Measurements from ENCODE around the gene RAB10. TPM values are rescaled to one million over a fixed set of nuclear protein-coding genes. Genes with fewer than 3 reads are reported as not detected.
A peak's percentile ranks its signal among the peaks of the same experiment; 100 is the strongest.

Gene RAB10
- total RNA-seq, 1 donor from 2014 or later = 49.1 TPM

DNA sequence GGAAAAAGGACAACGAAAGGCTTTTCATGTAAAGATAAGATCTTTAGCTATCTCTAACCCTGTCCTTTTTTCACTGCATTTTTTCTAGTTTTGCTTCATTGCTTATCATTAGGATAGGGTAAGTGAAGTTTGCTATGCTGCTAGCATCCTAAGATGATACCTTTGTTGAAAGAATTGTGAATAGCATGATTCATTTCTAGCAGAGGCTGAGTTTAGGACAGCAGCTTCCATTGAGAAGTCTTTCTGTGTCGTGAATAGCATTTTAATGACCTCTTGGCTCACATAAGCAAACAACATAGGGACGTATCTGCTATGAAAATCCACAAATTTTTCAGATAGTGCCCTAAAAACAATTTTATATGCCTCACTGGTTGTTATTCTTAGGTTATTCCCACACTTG lies 102.6 kb downstream of the RAB10 start:
- Histone ChIP-seq H3K36me3 (ENCODE audit: control insufficient read depth in 3 of 3, insufficient read depth in 3 of 3, low read length in 3 of 3) (peaks cover 0 to 10% (median 0%) of the 10 kb centered on the region in 3 donors), H3K9me3 (ENCODE audit: control insufficient read depth in 3 of 3, low read length in 3 of 3) (no peaks in the 10 kb centered on the region), H3K4me1 (ENCODE audit: control insufficient read depth in 3 of 3, insufficient read depth in 3 of 3, low read length in 3 of 3) (no peaks in the 10 kb centered on the region), H3K27ac (ENCODE audit: low read depth, low read length) (no peak overlapping the region), H3K4me3 (ENCODE audit: low read length in 3 of 3) (no peak overlapping the region), H3K9ac (ENCODE audit: low read depth in 1 of 3, low read length in 3 of 3) (no peak overlapping the region), H3K27me3 (ENCODE audit: control insufficient read depth in 3 of 3, insufficient read depth in 3 of 3, low read length in 3 of 3) (no peaks in the 10 kb centered on the region)

GRCh38 chr2:26139269-26140183 lies 105.6 kb downstream of the RAB10 start:
- H3K27me3 ChIP-seq (ENCODE audit: control insufficient read depth in 3 of 3, insufficient read depth in 3 of 3, low read length in 3 of 3) = no peaks in the 10 kb centered on the region
- H3K9ac ChIP-seq (ENCODE audit: low read depth in 1 of 3, low read length in 3 of 3) = no peak overlapping the region
- H3K4me1 ChIP-seq (ENCODE audit: control insufficient read depth in 3 of 3, insufficient read depth in 3 of 3, low read length in 3 of 3) = no peaks in the 10 kb centered on the region
- no peak overlapping the region for H3K4me3 ChIP-seq (ENCODE audit: low read length in 3 of 3)
- peaks cover 0 to 7% (median 0%) of the 10 kb centered on the region in 3 donors for H3K36me3 ChIP-seq (ENCODE audit: control insufficient read depth in 3 of 3, insufficient read depth in 3 of 3, low read length in 3 of 3)
- no peak overlapping the region for H3K27ac ChIP-seq (ENCODE audit: low read depth, low read length)
- H3K9me3 ChIP-seq (ENCODE audit: control insufficient read depth in 3 of 3, low read length in 3 of 3) = no peaks in the 10 kb centered on the region

GRCh38 chr2:26141145-26141769 lies 107.4 kb downstream of the RAB10 start:
- H3K4me1 ChIP-seq (ENCODE audit: control insufficient read depth in 3 of 3, insufficient read depth in 3 of 3, low read length in 3 of 3) = no peaks in the 10 kb centered on the region
- H3K9me3 ChIP-seq (ENCODE audit: control insufficient read depth in 3 of 3, low read length in 3 of 3) = no peaks in the 10 kb centered on the region
- no peak overlapping the region for H3K27ac ChIP-seq (ENCODE audit: low read depth, low read length)
- H3K27me3 ChIP-seq (ENCODE audit: control insufficient read depth in 3 of 3, insufficient read depth in 3 of 3, low read length in 3 of 3) = no peaks in the 10 kb centered on the region
- no peak overlapping the region for H3K9ac ChIP-seq (ENCODE audit: low read depth in 1 of 3, low read length in 3 of 3)
- no peaks in the 10 kb centered on the region for H3K36me3 ChIP-seq (ENCODE audit: control insufficient read depth in 3 of 3, insufficient read depth in 3 of 3, low read length in 3 of 3)
- H3K4me3 ChIP-seq (ENCODE audit: low read length in 3 of 3) = no peak overlapping the region

DNA sequence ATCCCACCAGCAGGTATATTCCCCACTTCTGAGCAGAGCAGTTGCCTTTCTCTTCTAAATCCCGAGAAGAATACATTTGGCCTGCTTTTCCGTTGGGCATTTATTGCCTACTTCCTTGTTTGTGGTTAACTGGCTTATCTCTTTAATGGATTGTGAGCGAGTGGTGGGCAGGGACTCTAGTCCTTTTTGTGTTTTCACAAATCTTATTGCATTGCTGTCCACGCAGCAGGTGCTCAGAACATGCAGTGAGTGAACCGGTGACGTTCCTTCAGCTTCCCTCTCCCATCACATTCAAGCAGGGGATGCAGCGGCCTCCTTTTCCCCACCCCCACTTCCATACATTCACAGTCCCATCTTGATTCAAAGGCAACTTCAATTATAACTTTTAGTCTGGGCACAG lies 110.1 kb downstream of the RAB10 start:
- no peaks in the 10 kb centered on the region for H3K36me3 ChIP-seq (ENCODE audit: control insufficient read depth in 3 of 3, insufficient read depth in 3 of 3, low read length in 3 of 3)
- H3K9me3 ChIP-seq (ENCODE audit: control insufficient read depth in 3 of 3, low read length in 3 of 3) = no peaks in the 10 kb centered on the region
- no peaks in the 10 kb centered on the region for H3K4me1 ChIP-seq (ENCODE audit: control insufficient read depth in 3 of 3, insufficient read depth in 3 of 3, low read length in 3 of 3)
- H3K27ac ChIP-seq (ENCODE audit: low read depth, low read length) = no peak overlapping the region
- H3K27me3 ChIP-seq (ENCODE audit: control insufficient read depth in 3 of 3, insufficient read depth in 3 of 3, low read length in 3 of 3) = peaks cover 0 to 3% (median 0%) of the 10 kb centered on the region in 3 donors
- H3K9ac ChIP-seq (ENCODE audit: low read depth in 1 of 3, low read length in 3 of 3) = no peak overlapping the region
- H3K4me3 ChIP-seq (ENCODE audit: low read length in 3 of 3) = no peak overlapping the region

GRCh38 chr2:26144953-26145680 lies 111.2 kb downstream of the RAB10 start:
- H3K4me3 ChIP-seq (ENCODE audit: low read length in 3 of 3) = peak overlapping the region in 1 of 3 donors; percentile 24
- H3K9me3 ChIP-seq (ENCODE audit: control insufficient read depth in 3 of 3, low read length in 3 of 3) = no peaks in the 10 kb centered on the region
- H3K27ac ChIP-seq (ENCODE audit: low read depth, low read length) = no peak overlapping the region
- peaks cover 0 to 12% (median 0%) of the 10 kb centered on the region in 3 donors for H3K27me3 ChIP-seq (ENCODE audit: control insufficient read depth in 3 of 3, insufficient read depth in 3 of 3, low read length in 3 of 3)
- no peak overlapping the region for H3K9ac ChIP-seq (ENCODE audit: low read depth in 1 of 3, low read length in 3 of 3)
- H3K36me3 ChIP-seq (ENCODE audit: control insufficient read depth in 3 of 3, insufficient read depth in 3 of 3, low read length in 3 of 3) = no peaks in the 10 kb centered on the region
- no peaks in the 10 kb centered on the region for H3K4me1 ChIP-seq (ENCODE audit: control insufficient read depth in 3 of 3, insufficient read depth in 3 of 3, low read length in 3 of 3)

- Histone ChIP-seq H3K27ac (ENCODE audit: low read depth, low read length) (no peak overlapping the region), H3K9me3 (ENCODE audit: control insufficient read depth in 3 of 3, low read length in 3 of 3) (no peaks in the 10 kb centered on the region), H3K36me3 (ENCODE audit: control insufficient read depth in 3 of 3, insufficient read depth in 3 of 3, low read length in 3 of 3) (no peaks in the 10 kb centered on the region), H3K9ac (ENCODE audit: low read depth in 1 of 3, low read length in 3 of 3) (no peak overlapping the region), H3K4me3 (ENCODE audit: low read length in 3 of 3) (no peak overlapping the region), H3K27me3 (ENCODE audit: control insufficient read depth in 3 of 3, insufficient read depth in 3 of 3, low read length in 3 of 3) (peaks cover 0 to 16% (median 2%) of the 10 kb centered on the region in 3 donors), H3K4me1 (ENCODE audit: control insufficient read depth in 3 of 3, insufficient read depth in 3 of 3, low read length in 3 of 3) (no peaks in the 10 kb centered on the region)
Observed at GRCh38 chr2:26148501-26148900, 114.6 kb downstream of the RAB10 start.

DNA sequence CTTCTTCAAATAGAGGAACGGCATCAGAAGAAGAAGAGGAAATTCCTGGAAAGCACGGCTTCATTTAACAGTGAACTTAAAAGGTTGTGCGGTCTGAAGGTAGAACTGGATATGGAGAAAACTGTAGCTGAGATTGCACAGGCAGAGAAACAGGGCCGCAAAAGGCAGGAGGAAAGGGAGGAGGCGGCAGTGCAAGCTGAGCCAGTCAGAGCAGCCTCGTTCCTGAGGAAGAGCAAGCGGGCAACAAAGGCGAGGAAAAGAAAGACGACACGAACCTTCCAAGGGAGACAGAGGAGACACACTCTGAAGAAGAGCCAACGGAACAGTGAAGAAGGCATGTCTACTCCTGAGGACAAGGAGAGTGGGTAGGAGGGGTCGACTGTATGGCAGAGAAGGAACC lies 116.4 kb downstream of the RAB10 start:
- Histone ChIP-seq H3K9ac (ENCODE audit: low read depth in 1 of 3, low read length in 3 of 3) (no peak overlapping the region), H3K9me3 (ENCODE audit: control insufficient read depth in 3 of 3, low read length in 3 of 3) (no peaks in the 10 kb centered on the region), H3K4me3 (ENCODE audit: low read length in 3 of 3) (no peak overlapping the region), H3K4me1 (ENCODE audit: control insufficient read depth in 3 of 3, insufficient read depth in 3 of 3, low read length in 3 of 3) (no peaks in the 10 kb centered on the region), H3K36me3 (ENCODE audit: control insufficient read depth in 3 of 3, insufficient read depth in 3 of 3, low read length in 3 of 3) (no peaks in the 10 kb centered on the region), H3K27ac (ENCODE audit: low read depth, low read length) (no peak overlapping the region), H3K27me3 (ENCODE audit: control insufficient read depth in 3 of 3, insufficient read depth in 3 of 3, low read length in 3 of 3) (peaks cover 0 to 16% (median 2%) of the 10 kb centered on the region in 3 donors)

DNA sequence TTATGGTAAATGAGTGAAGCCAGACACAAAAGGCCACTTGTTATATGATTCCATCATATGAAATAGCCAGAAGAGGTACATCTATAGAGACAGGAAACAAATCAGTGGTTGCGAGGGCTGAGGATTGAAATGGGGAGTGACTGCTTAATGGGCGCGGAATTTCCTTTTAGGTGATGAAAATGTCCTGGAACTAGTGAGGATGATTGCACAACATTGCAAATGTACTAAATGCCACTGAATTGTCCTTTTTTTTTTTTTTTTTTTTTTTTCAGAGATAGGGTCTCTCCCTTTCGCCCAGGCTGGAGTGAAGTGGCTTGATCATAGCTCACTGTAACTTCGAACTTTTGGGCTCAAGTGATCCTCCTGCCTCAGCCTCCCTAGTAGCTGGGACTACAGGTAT lies 123.7 kb downstream of the RAB10 start:
- Histone ChIP-seq H3K9me3 (ENCODE audit: control insufficient read depth in 3 of 3, low read length in 3 of 3) (no peaks in the 10 kb centered on the region), H3K27ac (ENCODE audit: low read depth, low read length) (no peak overlapping the region), H3K4me3 (ENCODE audit: low read length in 3 of 3) (no peak overlapping the region), H3K4me1 (ENCODE audit: control insufficient read depth in 3 of 3, insufficient read depth in 3 of 3, low read length in 3 of 3) (no peaks in the 10 kb centered on the region), H3K9ac (ENCODE audit: low read depth in 1 of 3, low read length in 3 of 3) (no peak overlapping the region), H3K36me3 (ENCODE audit: control insufficient read depth in 3 of 3, insufficient read depth in 3 of 3, low read length in 3 of 3) (no peaks in the 10 kb centered on the region), H3K27me3 (ENCODE audit: control insufficient read depth in 3 of 3, insufficient read depth in 3 of 3, low read length in 3 of 3) (no peaks in the 10 kb centered on the region)

- no peaks in the 10 kb centered on the region for H3K36me3 ChIP-seq (ENCODE audit: control insufficient read depth in 3 of 3, insufficient read depth in 3 of 3, low read length in 3 of 3)
- peaks cover 2 to 5% (median 4%) of the 10 kb centered on the region in 3 donors for H3K4me1 ChIP-seq (ENCODE audit: control insufficient read depth in 3 of 3, insufficient read depth in 3 of 3, low read length in 3 of 3)
- H3K9ac ChIP-seq (ENCODE audit: low read depth in 1 of 3, low read length in 3 of 3) = no peak overlapping the region
- no peak overlapping the region for H3K4me3 ChIP-seq (ENCODE audit: low read length in 3 of 3)
- H3K27ac ChIP-seq (ENCODE audit: low read depth, low read length) = no peak overlapping the region
- no peaks in the 10 kb centered on the region for H3K27me3 ChIP-seq (ENCODE audit: control insufficient read depth in 3 of 3, insufficient read depth in 3 of 3, low read length in 3 of 3)
- H3K9me3 ChIP-seq (ENCODE audit: control insufficient read depth in 3 of 3, low read length in 3 of 3) = no peaks in the 10 kb centered on the region
Observed at GRCh38 chr2:26161926-26162325, 128.0 kb downstream of the RAB10 start.
